Measurements from ENCODE around the gene TCF20. TPM values are rescaled to one million over a fixed set of nuclear protein-coding genes. Genes with fewer than 3 reads are reported as not detected.

The TCF20 gene
- total and polyA plus RNA-seq, 5 experiments from 2014 or later = 1.3 to 109 (median 3.4) TPM

- ATAC-seq (no peak), DNase-seq (no peak)
- Mint-ChIP-seq H3K4me1 (peaks cover 28 to 54% (median 50%) of the 10 kb centered on the region in 4 donors), H3K9me3 (no peaks in the 10 kb centered on the region), H3K27me3 (no peaks in the 10 kb centered on the region), H3K27ac (peak overlapping the region; percentile 78 to 95 (median 90)), H3K4me3 (peak overlapping the region; percentile 83 to 96 (median 92)), H3K36me3 (peaks cover 0 to 13% (median 0%) of the 10 kb centered on the region in 3 donors)
- POLR2A ChIA-PET = interaction anchor here (0.6 to 1.0 kb wide), 2 partner anchors 175 to 838 kb away, joined by 3 to 6 read pairs; no protein-coding TSS in a partner anchor
These were observed 1.5 kb downstream of the TCF20 start for GRCh38 chr22:42268852-42269410.

- Mint-ChIP-seq H3K9me3 (no peaks in the 10 kb centered on the region), H3K27me3 (no peaks in the 10 kb centered on the region), H3K4me3 (peak overlapping the region in 3 of 10 donors; percentile 0 to 10 (median 9)), H3K27ac (peak overlapping the region in 2 of 10 donors; percentile 12 to 13), H3K36me3 (peaks cover 0 to 15% (median 0%) of the 10 kb centered on the region in 3 donors), H3K4me1 (peaks cover 53 to 88% (median 85%) of the 10 kb centered on the region in 4 donors)
- POLR2A ChIA-PET = no interaction called here
- ATAC-seq = no peak
- no peak for DNase-seq
These were observed 5.1 kb downstream of the TCF20 start for GRCh38 chr22:42265321-42265720.

GRCh38 chr22:42263944-42264343 lies 6.5 kb downstream of the TCF20 start:
- Mint-ChIP-seq H3K27ac (peak overlapping the region in 1 of 10 donors; percentile 1), H3K4me1 (peaks cover 58 to 94% (median 92%) of the 10 kb centered on the region in 4 donors), H3K9me3 (no peaks in the 10 kb centered on the region), H3K4me3 (peak overlapping the region in 3 of 10 donors; percentile 30 to 66 (median 31)), H3K36me3 (peaks cover 0 to 15% (median 0%) of the 10 kb centered on the region in 3 donors), H3K27me3 (no peaks in the 10 kb centered on the region)
- ATAC-seq (no peak), DNase-seq (peak in 1 of 10 donors; percentile 16)
- POLR2A ChIA-PET = no interaction called here

DNA sequence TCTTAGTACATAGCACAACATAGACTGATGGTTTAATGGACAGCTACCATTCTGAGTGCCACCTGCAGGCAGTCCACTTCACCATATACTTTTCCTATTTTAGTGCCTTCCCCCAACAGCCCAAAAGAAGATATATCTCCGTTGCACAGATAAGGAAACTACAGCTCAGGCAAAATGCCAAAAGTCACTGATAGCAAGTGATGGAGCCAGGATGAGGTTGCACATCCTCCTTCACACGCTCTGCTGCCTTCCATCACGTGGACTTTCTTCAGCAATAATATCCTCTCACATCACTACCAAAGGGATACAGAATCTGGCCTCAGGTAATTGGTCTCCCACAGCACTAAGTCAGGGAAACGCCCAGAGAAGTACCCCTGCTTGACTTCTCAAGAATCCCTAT lies 7.5 kb downstream of the TCF20 start:
- Mint-ChIP-seq H3K36me3 (peaks cover 0 to 15% (median 0%) of the 10 kb centered on the region in 3 donors), H3K4me3 (peak overlapping the region in 5 of 10 donors; percentile 1 to 30 (median 14)), H3K27ac (peak overlapping the region in 5 of 10 donors; percentile 1 to 52 (median 3)), H3K9me3 (no peaks in the 10 kb centered on the region), H3K4me1 (peaks cover 60 to 93% (median 91%) of the 10 kb centered on the region in 4 donors), H3K27me3 (no peaks in the 10 kb centered on the region)
- POLR2A ChIA-PET = interaction anchor here (0.6 kb wide), 1 partner anchor 1442 kb away, joined by 4 read pairs; no protein-coding TSS in a partner anchor
- ATAC-seq (peak; percentile 46 to 52), DNase-seq (peak in 3 of 10 donors; percentile 14 to 22 (median 19))

DNA sequence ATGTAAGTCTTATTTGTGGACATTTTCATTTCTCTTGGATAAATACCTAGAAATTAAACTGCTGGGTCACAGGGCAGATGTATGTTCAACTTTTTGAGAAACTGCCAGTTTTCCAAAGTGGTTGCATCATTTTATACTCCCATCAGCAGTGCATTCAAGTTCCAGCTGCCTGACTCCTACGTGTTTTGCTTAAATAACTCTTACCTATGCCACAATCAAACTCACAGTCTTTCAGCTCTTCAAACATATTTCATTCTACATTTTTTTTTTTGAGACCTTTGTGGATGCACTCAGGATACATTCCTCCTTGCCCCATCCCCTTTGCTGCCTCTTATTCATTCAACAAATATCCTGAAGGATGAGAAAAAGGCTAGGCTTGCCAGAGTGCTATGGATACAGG lies 9.2 kb downstream of the TCF20 start:
- no peak for DNase-seq
- Mint-ChIP-seq H3K27me3 (no peaks in the 10 kb centered on the region), H3K27ac (no peak overlapping the region), H3K36me3 (peaks cover 0 to 2% (median 0%) of the 10 kb centered on the region in 3 donors), H3K4me1 (peaks cover 63 to 99% (median 94%) of the 10 kb centered on the region in 4 donors), H3K4me3 (peak overlapping the region in 1 of 10 donors; percentile 16), H3K9me3 (no peaks in the 10 kb centered on the region)
- POLR2A ChIA-PET = no interaction called here
- no peak for ATAC-seq

GRCh38 chr22:42258126-42258525 lies 12.3 kb downstream of the TCF20 start:
- H3K4me1 Mint-ChIP-seq = peaks cover 55 to 85% (median 81%) of the 10 kb centered on the region in 4 donors
- no peaks in the 10 kb centered on the region for H3K27me3 Mint-ChIP-seq
- H3K36me3 Mint-ChIP-seq = peaks cover 0 to 10% (median 0%) of the 10 kb centered on the region in 3 donors
- peak overlapping the region in 2 of 10 donors; percentile 2 to 37 for H3K4me3 Mint-ChIP-seq
- ATAC-seq (no peak), DNase-seq (no peak)
- no peaks in the 10 kb centered on the region for H3K9me3 Mint-ChIP-seq
- peak overlapping the region in 8 of 10 donors; percentile 1 to 71 (median 12) for H3K27ac Mint-ChIP-seq
- POLR2A ChIA-PET = no interaction called here

GRCh38 chr22:42257386-42257785 lies 13.1 kb downstream of the TCF20 start:
- ATAC-seq = no peak
- no peaks in the 10 kb centered on the region for H3K27me3 Mint-ChIP-seq
- peak overlapping the region in 6 of 10 donors; percentile 10 to 71 (median 39) for H3K27ac Mint-ChIP-seq

GRCh38 chr22:42256930-42257329 lies 13.5 kb downstream of the TCF20 start:
- POLR2A ChIA-PET = no interaction called here
- ATAC-seq = peak in 1 of 2 donors; percentile 38
- Mint-ChIP-seq H3K4me3 (peak overlapping the region in 3 of 10 donors; percentile 3 to 65 (median 31)), H3K36me3 (peaks cover 0 to 10% (median 0%) of the 10 kb centered on the region in 3 donors), H3K27me3 (no peaks in the 10 kb centered on the region), H3K4me1 (peaks cover 44 to 74% (median 69%) of the 10 kb centered on the region in 4 donors), H3K9me3 (no peaks in the 10 kb centered on the region), H3K27ac (peak overlapping the region in 9 of 10 donors; percentile 2 to 71 (median 36))
- no peak for DNase-seq

More at GRCh38 chr22:42257386-42257785, 13.1 kb downstream of the TCF20 start:
- Mint-ChIP-seq H3K9me3 (no peaks in the 10 kb centered on the region), H3K4me1 (peaks cover 49 to 78% (median 74%) of the 10 kb centered on the region in 4 donors), H3K4me3 (peak overlapping the region in 2 of 10 donors; percentile 3 to 48), H3K36me3 (peaks cover 0 to 10% (median 0%) of the 10 kb centered on the region in 3 donors)
- no peak for DNase-seq
- POLR2A ChIA-PET = no interaction called here

GRCh38 chr22:42256220-42256619 lies 14.2 kb downstream of the TCF20 start:
- peaks cover 40 to 68% (median 64%) of the 10 kb centered on the region in 4 donors for H3K4me1 Mint-ChIP-seq
- peaks cover 0 to 8% (median 0%) of the 10 kb centered on the region in 3 donors for H3K36me3 Mint-ChIP-seq
- POLR2A ChIA-PET = no interaction called here
- H3K27ac Mint-ChIP-seq = peak overlapping the region in 3 of 10 donors; percentile 2 to 32 (median 5)
- H3K9me3 Mint-ChIP-seq = no peaks in the 10 kb centered on the region
- H3K4me3 Mint-ChIP-seq = peak overlapping the region in 1 of 10 donors; percentile 31
- H3K27me3 Mint-ChIP-seq = no peaks in the 10 kb centered on the region
- DNase-seq = no peak
- no peak for ATAC-seq

- no peaks in the 10 kb centered on the region for H3K9me3 Mint-ChIP-seq
- POLR2A ChIA-PET = interaction anchor here (0.5 kb wide), 1 partner anchor 82 kb away, joined by 4 read pairs; no protein-coding TSS in a partner anchor
- no peak overlapping the region for H3K4me3 Mint-ChIP-seq
- peaks cover 28 to 54% (median 48%) of the 10 kb centered on the region in 4 donors for H3K4me1 Mint-ChIP-seq
- DNase-seq (no peak), ATAC-seq (no peak)
- H3K36me3 Mint-ChIP-seq = peaks cover 0 to 21% (median 4%) of the 10 kb centered on the region in 3 donors
- no peaks in the 10 kb centered on the region for H3K27me3 Mint-ChIP-seq
- peak overlapping the region in 5 of 10 donors; percentile 2 to 69 (median 19) for H3K27ac Mint-ChIP-seq
These were observed 20.6 kb downstream of the TCF20 start for GRCh38 chr22:42249831-42250230.

DNA sequence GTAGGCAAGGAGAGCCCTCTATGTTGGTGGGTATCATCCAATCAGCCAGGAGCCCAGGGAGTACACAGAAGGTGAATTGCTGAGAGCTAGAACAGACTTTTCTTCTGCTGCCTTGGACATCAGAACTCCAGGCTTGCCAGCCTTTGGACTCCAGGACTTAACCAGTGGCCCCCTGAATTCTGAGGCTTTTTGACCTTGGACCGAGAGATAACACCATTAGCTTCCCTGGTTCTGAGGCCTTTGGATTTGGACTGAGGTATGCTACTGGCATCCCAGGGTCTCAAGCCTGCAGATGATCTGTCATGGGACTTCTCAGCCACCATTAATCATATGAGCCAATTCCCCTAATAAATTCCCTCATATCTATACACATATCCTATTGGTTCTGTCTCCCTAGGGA lies 21.5 kb downstream of the TCF20 start:
- POLR2A ChIA-PET = no interaction called here
- H3K36me3 Mint-ChIP-seq = peaks cover 0 to 24% (median 4%) of the 10 kb centered on the region in 3 donors
- DNase-seq (no peak), ATAC-seq (no peak)
- peaks cover 28 to 54% (median 48%) of the 10 kb centered on the region in 4 donors for H3K4me1 Mint-ChIP-seq
- H3K9me3 Mint-ChIP-seq = no peaks in the 10 kb centered on the region
- H3K4me3 Mint-ChIP-seq = no peak overlapping the region
- no peaks in the 10 kb centered on the region for H3K27me3 Mint-ChIP-seq
- peak overlapping the region in 4 of 10 donors; percentile 3 to 70 (median 40) for H3K27ac Mint-ChIP-seq

DNA sequence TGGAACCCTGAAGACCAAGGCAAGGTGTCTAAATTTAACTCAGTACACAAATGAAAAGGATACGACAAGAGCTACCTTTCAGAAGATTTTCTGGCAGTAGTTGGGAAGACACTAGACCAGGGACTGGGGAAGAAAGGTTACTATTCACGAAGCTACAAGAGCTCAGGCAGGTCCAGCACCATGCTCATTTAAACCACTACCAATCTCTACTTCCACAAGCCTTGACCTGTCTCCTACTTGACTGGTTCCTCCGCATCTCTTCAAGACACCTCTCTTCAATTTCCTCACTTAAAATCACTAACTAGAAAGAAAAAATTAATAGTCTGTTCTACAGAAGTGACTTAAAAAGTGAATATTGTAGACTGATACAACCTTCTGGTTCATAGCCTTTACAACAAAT lies 22.9 kb downstream of the TCF20 start:
- ATAC-seq = no peak
- Mint-ChIP-seq H3K27ac (peak overlapping the region in 8 of 10 donors; percentile 20 to 69 (median 50)), H3K4me3 (no peak overlapping the region), H3K4me1 (peaks cover 33 to 64% (median 58%) of the 10 kb centered on the region in 4 donors), H3K27me3 (no peaks in the 10 kb centered on the region), H3K9me3 (no peaks in the 10 kb centered on the region), H3K36me3 (peaks cover 0 to 30% (median 4%) of the 10 kb centered on the region in 3 donors)
- DNase-seq = no peak
- POLR2A ChIA-PET = no interaction called here

GRCh38 chr22:42243802-42244060 lies 26.7 kb downstream of the TCF20 start:
- Mint-ChIP-seq H3K27ac (peak overlapping the region in 2 of 10 donors; percentile 12 to 22), H3K9me3 (no peaks in the 10 kb centered on the region), H3K36me3 (peaks cover 0 to 32% (median 6%) of the 10 kb centered on the region in 3 donors), H3K4me1 (peaks cover 27 to 71% (median 57%) of the 10 kb centered on the region in 4 donors), H3K4me3 (no peak overlapping the region), H3K27me3 (no peaks in the 10 kb centered on the region)
- ATAC-seq = no peak
- POLR2A ChIA-PET = no interaction called here
- DNase-seq = no peak

All from naive thymus-derived CD8-positive, alpha-beta T cell (primary cell).